Astrocyte of the spinal cord (primary cell): ENCODE results near the gene TBC1D10A.

Experiments used
- DNase-seq: peaks from one replicate; pipeline ENCODE4 v3.0.0; 2011; ENCODE audit warnings: low read depth, low spot score
- H3K4me3 ChIP-seq: 2 replicates; pipeline ENCODE4 v1.5.1; 2011; ENCODE audit warnings: low read depth, mild to moderate bottlenecking, low read length, moderate library complexity
- CTCF ChIP-seq: IDR thresholded peaks from 2 replicates; pipeline ENCODE4 v1.5.1; 2012; ENCODE audit warnings: low read depth, mild to moderate bottlenecking, low read length, inconsistent platforms
- in situ Hi-C: cut with HindIII; loops from 2 replicates; pipeline ENCODE4 v1.10.0; 2017; ENCODE audit warnings: low sequenced_read_pairs

Gene TBC1D10A

GRCh38 chr22:30263883-30264282 is 62.9 kb downstream of the TBC1D10A start:
- TF ChIP-seq CTCF = no peak
- in situ Hi-C loops = no loop called here
- DNase-seq = no peak
- no peak overlapping the region for H3K4me3 ChIP-seq

GRCh38 chr22:30262917-30263741 is 63.6 kb downstream of the TBC1D10A start:
- no peak overlapping the region for H3K4me3 ChIP-seq
- peak; percentile 90 for TF ChIP-seq CTCF
- peak; percentile 56 for DNase-seq
- in situ Hi-C loops = no loop called here

- in situ Hi-C loops = no loop called here
- TF ChIP-seq CTCF = no peak
- no peak for DNase-seq
- no peak overlapping the region for H3K4me3 ChIP-seq
Measured at GRCh38 chr22:30262112-30262511, 64.6 kb downstream of the TBC1D10A start.

- DNase-seq = no peak
- in situ Hi-C loops = no loop called here
- no peak for TF ChIP-seq CTCF
- H3K4me3 ChIP-seq = no peak overlapping the region
Measured at GRCh38 chr22:30261134-30261533, 65.6 kb downstream of the TBC1D10A start.

GRCh38 chr22:30260682-30261081 is 66.1 kb downstream of the TBC1D10A start:
- no peak overlapping the region for H3K4me3 ChIP-seq
- TF ChIP-seq CTCF = no peak
- DNase-seq = no peak
- in situ Hi-C loops = no loop called here

GRCh38 chr22:30260276-30260675 is 66.5 kb downstream of the TBC1D10A start:
- H3K4me3 ChIP-seq = no peak overlapping the region
- in situ Hi-C loops = no loop called here
- no peak for TF ChIP-seq CTCF
- DNase-seq = no peak
